ENCODE results near the gene UCN2. TPM values are rescaled to one million over a fixed set of nuclear protein-coding genes. Genes with fewer than 3 reads are reported as not detected.

Gene UCN2
- total and polyA plus RNA-seq, 4 donors, result 0.07 to 0.18 (median 0.16) TPM; not detected in 1

DNA sequence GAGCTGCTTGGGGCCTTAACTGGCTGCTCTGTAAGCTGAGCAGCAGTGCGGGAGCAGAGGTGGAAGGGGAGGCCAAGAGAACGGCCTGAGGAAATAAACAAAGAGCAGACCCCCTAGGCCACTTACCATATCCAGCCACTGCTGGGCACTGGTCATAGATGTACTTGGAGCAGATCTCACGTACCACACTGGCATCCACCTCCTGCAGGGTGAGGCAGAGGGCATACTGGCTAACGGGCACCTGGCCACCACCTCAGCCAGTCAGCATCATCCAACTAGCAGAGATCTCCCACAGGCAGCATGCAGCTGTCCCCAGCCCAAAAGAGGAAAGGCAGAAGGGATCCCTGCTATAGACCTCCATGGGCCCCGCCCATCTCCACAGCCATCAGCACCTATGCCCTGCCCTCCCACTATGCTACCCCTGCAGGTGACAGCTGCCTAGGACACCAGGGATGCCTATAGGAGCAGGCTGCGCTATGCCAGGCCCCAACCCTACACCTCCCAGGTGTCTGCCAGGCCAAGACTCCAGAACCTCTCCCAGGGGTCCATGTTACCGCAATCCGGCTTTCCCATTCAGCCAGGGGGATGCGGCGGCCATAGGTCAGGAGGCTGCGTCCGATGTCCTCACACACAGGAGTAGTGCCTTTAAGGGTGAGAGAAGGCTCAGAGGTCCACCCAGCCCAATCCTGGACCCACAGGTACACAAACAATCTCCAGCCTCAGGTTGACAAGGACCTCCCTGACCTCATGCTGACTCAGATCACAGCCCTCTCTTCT, 36.1 kb upstream of the UCN2 start:
- DNase-seq, result no peak
- no peaks in the 10 kb centered on the region for H3K9me3 ChIP-seq (ENCODE audit: control insufficient read depth in 4 of 4, insufficient read depth in 3 of 4, low read length in 3 of 4)
- no peak overlapping the region for H3K4me3 ChIP-seq
- no peak for ATAC-seq (ENCODE audit: insufficient read depth, low FRiP score)
- H3K27me3 ChIP-seq (ENCODE audit: control insufficient read depth in 3 of 3, insufficient read depth in 3 of 3, low read length in 2 of 3), result peaks cover 0 to 6% (median 0%) of the 10 kb centered on the region in 3 donors
- H3K27ac ChIP-seq (ENCODE audit: low read depth in 1 of 2, low read length in 1 of 2), result peak overlapping the region in 1 of 2 donors; percentile 85
- H3K36me3 ChIP-seq (ENCODE audit: control insufficient read depth in 4 of 4, insufficient read depth in 4 of 4, low read length in 4 of 4), result peaks cover 26 to 69% (median 46%) of the 10 kb centered on the region in 4 donors
- H3K4me1 ChIP-seq (ENCODE audit: control insufficient read depth in 5 of 5, insufficient read depth in 5 of 5, low read length in 5 of 5), result peaks cover 2 to 29% (median 8%) of the 10 kb centered on the region in 5 donors
- TF ChIP-seq, protein P1, sequence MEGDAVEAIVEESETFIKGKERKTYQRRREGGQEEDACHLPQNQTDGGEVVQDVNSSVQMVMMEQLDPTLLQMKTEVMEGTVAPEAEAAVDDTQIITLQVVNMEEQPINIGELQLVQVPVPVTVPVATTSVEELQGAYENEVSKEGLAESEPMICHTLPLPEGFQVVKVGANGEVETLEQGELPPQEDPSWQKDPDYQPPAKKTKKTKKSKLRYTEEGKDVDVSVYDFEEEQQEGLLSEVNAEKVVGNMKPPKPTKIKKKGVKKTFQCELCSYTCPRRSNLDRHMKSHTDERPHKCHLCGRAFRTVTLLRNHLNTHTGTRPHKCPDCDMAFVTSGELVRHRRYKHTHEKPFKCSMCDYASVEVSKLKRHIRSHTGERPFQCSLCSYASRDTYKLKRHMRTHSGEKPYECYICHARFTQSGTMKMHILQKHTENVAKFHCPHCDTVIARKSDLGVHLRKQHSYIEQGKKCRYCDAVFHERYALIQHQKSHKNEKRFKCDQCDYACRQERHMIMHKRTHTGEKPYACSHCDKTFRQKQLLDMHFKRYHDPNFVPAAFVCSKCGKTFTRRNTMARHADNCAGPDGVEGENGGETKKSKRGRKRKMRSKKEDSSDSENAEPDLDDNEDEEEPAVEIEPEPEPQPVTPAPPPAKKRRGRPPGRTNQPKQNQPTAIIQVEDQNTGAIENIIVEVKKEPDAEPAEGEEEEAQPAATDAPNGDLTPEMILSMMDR (IDR thresholded peaks at IDR 0.05; ENCODE audit: control extremely low read depth, extremely low read depth), result no peak
- H3K9ac ChIP-seq (ENCODE audit: insufficient read depth in 1 of 2, low read length in 2 of 2), result no peak overlapping the region
- WGBS, 2 donors, result 96 to 97% methylated on average over 12 of the region's 12 CpGs

GRCh38 chr3:48599077-48599501, 35.5 kb upstream of the UCN2 start:
- ATAC-seq (ENCODE audit: insufficient read depth, low FRiP score) (no peak), DNase-seq (no peak)
- no peak overlapping the region for H3K9ac ChIP-seq (ENCODE audit: insufficient read depth in 1 of 2, low read length in 2 of 2)
- H3K9me3 ChIP-seq (ENCODE audit: control insufficient read depth in 4 of 4, insufficient read depth in 3 of 4, low read length in 3 of 4), result no peaks in the 10 kb centered on the region
- H3K27me3 ChIP-seq (ENCODE audit: control insufficient read depth in 3 of 3, insufficient read depth in 3 of 3, low read length in 2 of 3), result peaks cover 0 to 12% (median 0%) of the 10 kb centered on the region in 3 donors
- TF ChIP-seq, protein P1 (IDR thresholded peaks at IDR 0.05; ENCODE audit: control extremely low read depth, extremely low read depth), result no peak
- H3K4me1 ChIP-seq (ENCODE audit: control insufficient read depth in 5 of 5, insufficient read depth in 5 of 5, low read length in 5 of 5), result peaks cover 2 to 35% (median 11%) of the 10 kb centered on the region in 5 donors
- peaks cover 20 to 63% (median 40%) of the 10 kb centered on the region in 4 donors for H3K36me3 ChIP-seq (ENCODE audit: control insufficient read depth in 4 of 4, insufficient read depth in 4 of 4, low read length in 4 of 4)
- H3K27ac ChIP-seq (ENCODE audit: low read depth in 1 of 2, low read length in 1 of 2), result peak overlapping the region; percentile 33 to 85
- H3K4me3 ChIP-seq, result no peak overlapping the region
- WGBS, 2 donors, result 81 to 91% methylated on average over 11 of the region's 11 CpGs

- WGBS, 2 donors, result 59 to 71% methylated on average over 5 of the region's 5 CpGs
Observed at GRCh38 chr3:48598323-48599076, 34.9 kb upstream of the UCN2 start.

More at GRCh38 chr3:48598323-48599076, 34.9 kb upstream of the UCN2 start:
- Histone ChIP-seq H3K9ac (ENCODE audit: insufficient read depth in 1 of 2, low read length in 2 of 2) (no peak overlapping the region), H3K36me3 (ENCODE audit: control insufficient read depth in 4 of 4, insufficient read depth in 4 of 4, low read length in 4 of 4) (peaks cover 15 to 57% (median 36%) of the 10 kb centered on the region in 4 donors), H3K4me1 (ENCODE audit: control insufficient read depth in 5 of 5, insufficient read depth in 5 of 5, low read length in 5 of 5) (peaks cover 2 to 36% (median 11%) of the 10 kb centered on the region in 5 donors), H3K9me3 (ENCODE audit: control insufficient read depth in 4 of 4, insufficient read depth in 3 of 4, low read length in 3 of 4) (no peaks in the 10 kb centered on the region), H3K27me3 (ENCODE audit: control insufficient read depth in 3 of 3, insufficient read depth in 3 of 3, low read length in 2 of 3) (peaks cover 0 to 14% (median 0%) of the 10 kb centered on the region in 3 donors), H3K27ac (ENCODE audit: low read depth in 1 of 2, low read length in 1 of 2) (peak overlapping the region; percentile 33 to 85), H3K4me3 (no peak overlapping the region)
- ATAC-seq (ENCODE audit: insufficient read depth, low FRiP score) (no peak), DNase-seq (peak; percentile 88 to 90 (median 90))
- TF ChIP-seq, protein P1 (IDR thresholded peaks at IDR 0.05; ENCODE audit: control extremely low read depth, extremely low read depth), result no peak

Measured in lung (tissue), 12 donors.